Skeletal muscle tissue (tissue), 4 donors: ENCODE results near the gene TMEM59. TPM values are rescaled to one million over a fixed set of nuclear protein-coding genes. Genes with fewer than 3 reads are reported as not detected.
"Not testable (repeated sequence)": the region's sequence is repeated elsewhere in the genome, so short reads cannot be mapped to it uniquely, and the experiment has no call there.

Experiments used
- H3K27ac ChIP-seq: one replicate; pipeline ENCODE4 v1.7.0; 2013; ENCODE audit warnings: mild to moderate bottlenecking, low read depth, low read length, inconsistent platforms
- H3K27me3 ChIP-seq, 3 donors: one replicate each; pipeline ENCODE4 v1.7.0; 2013; ENCODE audit warnings: low read length in 3 of 3; ENCODE audit not compliant: control insufficient read depth in 3 of 3, insufficient read depth in 3 of 3
- H3K36me3 ChIP-seq, 3 donors: one replicate each; pipeline ENCODE4 v1.7.0; 2013; ENCODE audit warnings: low read length in 3 of 3; ENCODE audit not compliant: control insufficient read depth in 3 of 3, insufficient read depth in 3 of 3
- H3K4me1 ChIP-seq, 3 donors: one replicate each; pipeline ENCODE4 v1.7.0; 2013; ENCODE audit warnings: low read length in 3 of 3, mild to moderate bottlenecking in 3 of 3; ENCODE audit not compliant: control insufficient read depth in 3 of 3, insufficient read depth in 3 of 3
- H3K4me3 ChIP-seq, 3 donors: one replicate each; pipeline ENCODE4 v1.7.0; 2013; ENCODE audit warnings: low read length in 3 of 3
- H3K9ac ChIP-seq, 3 donors: one replicate each; pipeline ENCODE4 v1.7.0; 2013; ENCODE audit warnings: low read length in 3 of 3, mild to moderate bottlenecking in 3 of 3, moderate library complexity in 2 of 3, low read depth in 1 of 3
- H3K9me3 ChIP-seq, 3 donors: one replicate each; pipeline ENCODE4 v1.7.0; 2013; ENCODE audit warnings: low read length in 3 of 3; ENCODE audit not compliant: control insufficient read depth in 3 of 3
- total RNA-seq: library from RNA; depleted of rRNA; stranded (reverse); fragments of >200 nt; gene quantifications from one replicate; pipeline ENCODE4 v1.2.3, GENCODE V29; 2014
- donor health status: Osteomylitis.

TMEM59 gene
- 81.4 TPM for total RNA-seq

DNA sequence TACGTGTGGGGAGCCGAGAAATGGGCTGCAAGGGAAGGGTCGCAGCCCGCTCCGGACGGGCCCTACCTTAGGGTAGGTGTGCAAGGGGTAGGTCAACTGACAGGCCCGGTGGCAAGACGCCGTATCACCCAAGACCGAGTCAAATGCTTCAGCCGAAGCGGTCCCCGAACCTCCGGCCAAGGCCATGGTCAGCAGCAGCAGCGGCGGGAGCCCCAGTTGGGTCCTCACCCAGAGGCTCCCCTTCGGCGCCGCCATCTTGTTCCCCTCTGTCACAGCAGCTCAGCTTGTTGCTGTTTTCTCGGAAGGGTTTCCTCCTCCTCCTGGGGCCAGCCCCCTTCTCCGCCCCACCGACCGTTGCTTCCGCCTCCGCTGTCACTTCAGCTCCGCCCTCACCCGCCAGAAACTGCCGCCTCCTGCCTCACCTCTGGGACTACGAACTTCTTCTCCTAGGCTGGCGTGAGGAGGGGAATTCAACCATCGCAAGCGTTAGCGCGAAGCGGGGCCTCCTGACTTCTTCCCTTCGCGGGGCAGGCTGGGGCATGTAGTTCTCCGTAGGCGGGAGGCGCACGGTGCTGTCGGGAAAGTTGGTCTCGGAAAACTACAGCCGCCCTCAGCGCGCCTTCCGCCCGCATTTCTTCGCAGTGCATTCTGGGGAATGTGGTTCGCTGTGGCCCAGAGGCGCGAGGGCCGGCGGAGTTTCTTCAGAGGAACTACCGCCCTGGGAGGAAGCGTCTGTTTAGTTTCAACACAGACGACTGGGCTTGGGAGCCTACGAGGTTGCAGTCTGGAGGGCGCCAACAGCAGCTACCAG is at the start of gene TMEM59, which contains the start of gene TCEANC2:
TMEM59 (minus strand) TSS at position 271 of the 811 bp plus-strand sequence; CDS start at position 255, 16 bp downstream.
TCEANC2 (plus strand) TSS at position 675 of the 811 bp plus-strand sequence. CDS start 815 bp downstream, outside the sequence.
- peak within 1 kb of the TSS; percentile 95 to 99 (median 98) for H3K9ac ChIP-seq
- peak within 1 kb of the TSS; percentile 98 to 100 (median 98) for H3K4me3 ChIP-seq
- peak within 1 kb of the TSS; percentile 85 for H3K27ac ChIP-seq
- no peaks in the 10 kb centered on the region for H3K36me3 ChIP-seq
- H3K9me3 ChIP-seq: no peaks in the 10 kb centered on the region
- H3K27me3 ChIP-seq: no peaks in the 10 kb centered on the region
- H3K4me1 ChIP-seq: peaks cover 24 to 34% (median 31%) of the 10 kb centered on the region in 3 donors

DNA sequence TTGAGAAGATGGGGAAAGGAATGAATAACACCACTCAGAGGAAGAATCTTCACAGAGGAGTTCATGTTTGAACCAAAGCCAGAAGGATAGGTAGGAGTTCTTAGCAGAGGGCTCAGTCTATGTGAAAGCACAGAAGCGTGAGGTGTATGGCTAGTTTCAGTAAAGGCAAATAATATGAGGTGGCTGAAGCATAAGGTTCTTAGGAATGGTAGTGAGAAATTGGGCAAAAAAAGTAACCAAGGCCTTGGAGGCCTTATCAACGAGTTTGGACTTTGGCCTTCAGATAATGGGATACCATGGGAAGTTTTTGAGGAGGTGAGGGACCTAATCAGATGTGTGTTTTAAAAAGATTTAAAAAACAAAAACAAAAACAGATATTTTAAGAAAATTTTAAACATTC is 47.5 kb upstream of the TMEM59 start:
- Histone ChIP-seq H3K9ac (no peak overlapping the region), H3K9me3 (no peaks in the 10 kb centered on the region), H3K27ac (no peak overlapping the region), H3K4me3 (no peak overlapping the region), H3K36me3 (peaks cover 0 to 9% (median 7%) of the 10 kb centered on the region in 3 donors), H3K4me1 (peaks cover 0 to 1% (median under 1%) of the 10 kb centered on the region in 3 donors), H3K27me3 (no peaks in the 10 kb centered on the region)

DNA sequence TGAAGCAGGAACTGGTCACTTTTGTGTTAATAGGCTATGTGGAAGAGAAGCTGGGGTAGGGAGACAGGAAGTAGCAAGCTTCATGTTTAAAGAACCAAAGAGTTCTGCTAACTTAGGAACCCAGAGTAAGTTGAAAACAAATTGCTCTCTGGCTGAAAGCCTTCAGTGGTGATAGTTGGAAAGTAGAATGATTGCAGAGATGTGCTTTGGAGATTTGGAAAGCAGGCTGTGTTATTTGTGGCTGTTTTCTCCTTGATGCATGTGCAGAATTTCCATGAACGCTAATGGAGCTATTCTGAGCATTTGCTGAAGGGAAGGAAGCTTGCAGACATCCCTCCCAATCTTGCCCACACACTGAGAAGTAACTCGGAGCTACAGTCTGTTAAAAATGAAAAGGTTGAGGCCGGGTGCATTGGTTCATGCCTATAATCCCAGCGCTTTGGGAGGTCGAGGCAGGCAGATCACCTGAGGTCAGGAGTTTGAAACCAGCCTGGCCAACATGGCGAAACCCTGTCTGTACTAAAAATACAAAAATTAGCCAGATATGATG is 46.1 kb upstream of the TMEM59 start:
- Histone ChIP-seq H3K9me3 (no peaks in the 10 kb centered on the region), H3K36me3 (peaks cover 0 to 9% (median 7%) of the 10 kb centered on the region in 3 donors), H3K27ac (no peak overlapping the region), H3K4me1 (peaks cover 0 to 6% (median 2%) of the 10 kb centered on the region in 3 donors), H3K4me3 (no peak overlapping the region), H3K27me3 (no peaks in the 10 kb centered on the region), H3K9ac (no peak overlapping the region)

DNA sequence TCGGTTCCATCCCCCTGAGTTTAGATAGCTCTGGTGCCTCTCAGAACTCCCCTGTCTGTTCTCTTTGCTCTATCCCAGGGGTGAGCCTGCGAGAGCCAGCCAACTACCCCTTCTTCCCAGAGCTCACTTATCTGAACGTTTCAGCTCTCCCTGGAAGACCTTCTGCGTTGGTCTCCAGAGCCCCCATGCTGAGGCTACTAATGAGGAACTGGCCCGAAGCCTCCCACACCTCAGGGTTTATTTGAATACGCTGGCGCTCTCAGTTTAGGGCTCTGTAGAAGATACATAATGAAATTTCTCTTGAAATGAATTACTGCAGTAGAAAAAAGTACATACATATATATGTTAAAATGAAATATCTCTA is 43.9 kb upstream of the TMEM59 start:
- Histone ChIP-seq H3K9me3 (no peaks in the 10 kb centered on the region), H3K9ac (no peak overlapping the region), H3K4me1 (peaks cover 0 to 6% (median 2%) of the 10 kb centered on the region in 3 donors), H3K27me3 (no peaks in the 10 kb centered on the region), H3K27ac (no peak overlapping the region), H3K4me3 (no peak overlapping the region), H3K36me3 (peaks cover 0 to 11% (median 7%) of the 10 kb centered on the region in 3 donors)

GRCh38 chr1:54096227-54096876 is 43.3 kb upstream of the TMEM59 start:
- no peak overlapping the region for H3K4me3 ChIP-seq
- no peak overlapping the region for H3K9ac ChIP-seq
- no peak overlapping the region for H3K27ac ChIP-seq
- H3K27me3 ChIP-seq: no peaks in the 10 kb centered on the region
- peaks cover 0 to 11% (median 7%) of the 10 kb centered on the region in 3 donors for H3K36me3 ChIP-seq
- no peaks in the 10 kb centered on the region for H3K9me3 ChIP-seq
- peaks cover 0 to 6% (median 2%) of the 10 kb centered on the region in 3 donors for H3K4me1 ChIP-seq

DNA sequence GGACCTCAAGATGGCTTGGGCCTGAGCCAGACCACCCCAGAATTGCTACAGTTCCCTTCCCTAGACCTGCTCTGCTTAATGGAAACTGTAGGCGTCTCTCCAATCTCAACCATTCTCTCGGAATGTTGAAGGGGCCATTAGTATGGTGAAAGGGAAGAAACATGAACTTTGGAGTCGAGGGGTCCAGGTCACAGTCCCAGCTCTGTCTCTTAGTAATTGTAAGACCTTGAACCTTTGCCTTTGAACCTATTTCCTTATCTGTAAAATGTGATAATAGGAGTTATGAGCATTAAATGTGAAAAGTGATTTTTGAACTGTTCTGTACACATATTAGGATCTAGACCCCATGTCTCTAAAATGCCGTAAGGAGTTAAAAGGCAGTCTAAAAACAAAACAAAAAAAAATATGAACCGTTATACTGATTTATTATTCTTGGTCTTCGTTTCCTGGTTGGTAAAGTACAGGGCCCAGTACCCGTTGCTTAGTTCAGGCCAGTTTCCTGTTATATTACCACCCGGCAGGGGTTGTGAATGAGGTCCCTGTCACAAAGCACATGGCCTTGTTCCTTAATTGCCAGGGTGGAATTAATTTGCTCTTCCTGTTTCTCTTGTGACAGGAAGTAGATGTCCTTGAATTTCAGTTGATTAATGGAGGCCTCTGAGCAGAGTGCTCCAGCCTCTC is 42.7 kb upstream of the TMEM59 start:
- Histone ChIP-seq H3K9ac (no peak overlapping the region), H3K9me3 (no peaks in the 10 kb centered on the region), H3K4me3 (no peak overlapping the region), H3K36me3 (peaks cover 0 to 11% (median 7%) of the 10 kb centered on the region in 3 donors), H3K27ac (no peak overlapping the region), H3K4me1 (peaks cover 0 to 6% (median 2%) of the 10 kb centered on the region in 3 donors), H3K27me3 (no peaks in the 10 kb centered on the region)

DNA sequence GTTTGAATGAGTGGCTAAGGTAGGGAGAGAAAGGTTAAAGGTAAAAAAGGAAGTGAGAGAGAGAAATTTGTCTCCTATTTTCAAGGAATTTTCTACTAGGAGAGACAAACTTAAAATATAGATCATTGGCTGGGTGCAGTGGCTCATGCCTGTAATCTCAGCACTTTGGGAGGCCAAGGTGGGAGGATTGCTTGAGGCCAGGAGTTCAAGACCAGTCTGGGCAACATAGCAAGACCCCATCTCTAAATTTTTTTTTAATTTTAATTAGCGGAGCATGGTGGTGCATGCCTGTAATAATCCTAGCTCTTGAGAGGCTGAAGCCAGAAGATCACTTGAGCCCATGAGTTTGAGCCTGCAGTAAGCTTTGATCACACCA is 41.7 kb upstream of the TMEM59 start:
- H3K36me3 ChIP-seq: peaks cover 0 to 11% (median 7%) of the 10 kb centered on the region in 3 donors
- H3K4me3 ChIP-seq, H3K9me3 ChIP-seq, H3K27me3 ChIP-seq, H3K9ac ChIP-seq, H3K4me1 ChIP-seq, H3K27ac ChIP-seq: not testable (repeated sequence)

GRCh38 chr1:54094001-54094729 is 41.2 kb upstream of the TMEM59 start:
- Histone ChIP-seq H3K27me3 (no peaks in the 10 kb centered on the region), H3K36me3 (peaks cover 0 to 11% (median 7%) of the 10 kb centered on the region in 3 donors), H3K4me3 (no peak overlapping the region), H3K9ac (no peak overlapping the region), H3K9me3 (no peaks in the 10 kb centered on the region), H3K4me1 (peaks cover 0 to 6% (median 2%) of the 10 kb centered on the region in 3 donors), H3K27ac (no peak overlapping the region)

DNA sequence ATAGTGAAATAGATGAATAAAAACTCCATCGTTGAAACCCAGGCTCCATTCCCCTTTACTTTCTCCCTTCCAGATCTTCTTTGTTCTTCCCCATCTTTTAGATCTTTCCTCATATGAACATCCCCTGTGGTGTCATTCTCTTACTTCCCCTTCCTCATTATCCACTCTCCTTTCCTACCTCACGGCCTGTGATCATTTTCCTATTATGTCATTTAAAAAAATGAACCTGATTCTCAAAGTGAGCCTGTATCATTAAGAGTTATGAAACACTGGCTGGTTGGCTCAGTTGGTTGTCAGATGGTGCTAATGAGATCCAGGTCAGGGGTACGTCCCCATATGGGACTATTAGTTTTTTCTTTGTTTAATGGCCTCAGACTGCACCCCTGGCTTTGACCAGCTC is 38.7 kb upstream of the TMEM59 start:
- peaks cover 0 to 6% (median 2%) of the 10 kb centered on the region in 3 donors for H3K4me1 ChIP-seq
- H3K4me3 ChIP-seq: no peak overlapping the region
- H3K9ac ChIP-seq: no peak overlapping the region
- H3K27me3 ChIP-seq: no peaks in the 10 kb centered on the region
- peaks cover 0 to 7% (median 4%) of the 10 kb centered on the region in 3 donors for H3K36me3 ChIP-seq
- H3K9me3 ChIP-seq: no peaks in the 10 kb centered on the region
- no peak overlapping the region for H3K27ac ChIP-seq
